CD14-positive monocyte (primary cell): ENCODE data around the gene PMF1. TPM values are rescaled to one million over a fixed set of nuclear protein-coding genes. Genes with fewer than 3 reads are reported as not detected.

ENCODE experiments used
- DNase-seq, 3 donors: peaks; one replicate each; pipeline ENCODE4 v3.0.0-alpha.2; 2011 to 2022
- H2AFZ ChIP-seq: 2 replicates; pipeline ENCODE4 v1.6.0; 2012; ENCODE audit warnings: mild to moderate bottlenecking, low read depth, low read length, inconsistent platforms; ENCODE audit not compliant: insufficient read depth, poor library complexity, severe bottlenecking
- H3K27ac ChIP-seq, 2 donors: 1 replicate in 1 of 2; 2 replicates in 1 of 2; pipeline ENCODE4 v1.5.1; 2012 to 2013; ENCODE audit warnings: low read length in 2 of 2, control low read depth in 1 of 2, inconsistent platforms in 1 of 2, low read depth in 1 of 2, mild to moderate bottlenecking in 1 of 2
- H3K27me3 ChIP-seq, 2 donors: one replicate each; pipeline versions ENCODE4 v1.6.0 to v1.6.1; 2011 to 2013; ENCODE audit warnings: low read length in 2 of 2; ENCODE audit not compliant: control insufficient read depth in 2 of 2, insufficient read depth in 2 of 2
- H3K36me3 ChIP-seq, 2 donors: replicated peaks in 1 of 2; 1 replicate in 1 of 2; 2 replicates in 1 of 2; pipeline versions ENCODE4 v1.5.1 to v1.6.1; 2012 to 2013; ENCODE audit warnings: low read length in 2 of 2, control low read depth in 1 of 2, inconsistent platforms in 1 of 2, mild to moderate bottlenecking in 1 of 2; ENCODE audit not compliant: insufficient read depth in 2 of 2, control insufficient read depth in 1 of 2
- H3K4me1 ChIP-seq, 2 donors: 1 replicate in 1 of 2; 2 replicates in 1 of 2; pipeline versions ENCODE4 v1.5.1 to v1.6.1; 2012 to 2013; ENCODE audit warnings: low read length in 2 of 2, control low read depth in 1 of 2, inconsistent platforms in 1 of 2, mild to moderate bottlenecking in 1 of 2, moderate library complexity in 1 of 2; ENCODE audit not compliant: insufficient read depth in 2 of 2, control insufficient read depth in 1 of 2
- H3K4me2 ChIP-seq: replicated peaks from 2 replicates; pipeline ENCODE3; 2012; ENCODE audit warnings: low read length, moderate library complexity, mild to moderate bottlenecking; ENCODE audit not compliant: poor library complexity, severe bottlenecking; ENCODE audit errors: extremely low read depth
- H3K4me3 ChIP-seq, 3 experiments: fragments of 200-600 bp in 1 of 3; sonication (generic) in 1 of 3; replicated peaks in 1 of 3; 1 replicate in 2 of 3; 2 replicates in 1 of 3; pipeline ENCODE4 v1.5.1; 2011 to 2013; ENCODE audit warnings: low read length in 3 of 3, mild to moderate bottlenecking in 3 of 3, control low read depth in 2 of 3, low read depth in 2 of 3, inconsistent platforms in 1 of 3, moderate library complexity in 1 of 3
- H3K79me2 ChIP-seq: 2 replicates; pipeline ENCODE4 v1.6.0; 2012; ENCODE audit warnings: mild to moderate bottlenecking, control low read depth, inconsistent platforms, low read length, moderate library complexity; ENCODE audit not compliant: insufficient read depth
- H3K9ac ChIP-seq: 2 replicates; pipeline ENCODE4 v1.6.0; 2017; ENCODE audit warnings: low read length, mild to moderate bottlenecking; ENCODE audit not compliant: insufficient read depth, poor library complexity, severe bottlenecking
- H3K9me3 ChIP-seq, 2 donors: replicated peaks in 1 of 2; 1 replicate in 1 of 2; 2 replicates in 1 of 2; pipeline versions ENCODE4 v1.5.1 to v1.6.1; 2012 to 2013; ENCODE audit warnings: low read length in 2 of 2, control low read depth in 1 of 2; ENCODE audit not compliant: control insufficient read depth in 1 of 2, insufficient read depth in 1 of 2
- H4K20me1 ChIP-seq: 2 replicates; pipeline ENCODE4 v1.6.0; 2012; ENCODE audit warnings: mild to moderate bottlenecking, low read length, control low read depth, moderate library complexity; ENCODE audit not compliant: insufficient read depth
- H3K27ac Mint-ChIP-seq, 7 donors: one replicate each; pipeline ENCODE4 v1.8.0; 2020; ENCODE audit warnings: mild to moderate bottlenecking in 7 of 7, mixed read lengths in 7 of 7, moderate library complexity in 6 of 7, inconsistent platforms in 2 of 7
- H3K27me3 Mint-ChIP-seq, 3 donors: one replicate each; pipeline ENCODE4 v1.8.0; 2021 to 2022; ENCODE audit warnings: low read depth in 3 of 3, mild to moderate bottlenecking in 3 of 3, mixed read lengths in 3 of 3, moderate library complexity in 3 of 3, inconsistent platforms in 1 of 3
- H3K36me3 Mint-ChIP-seq, 2 donors: one replicate each; pipeline ENCODE4 v1.8.0; 2020; ENCODE audit warnings: mixed read lengths in 2 of 2, inconsistent platforms in 1 of 2, mild to moderate bottlenecking in 1 of 2
- H3K4me1 Mint-ChIP-seq: one replicate; pipeline ENCODE4 v1.8.0; 2020; ENCODE audit warnings: mild to moderate bottlenecking, mixed read lengths
- H3K4me3 Mint-ChIP-seq, 2 donors: one replicate each; pipeline ENCODE4 v1.8.0; 2020; ENCODE audit warnings: mild to moderate bottlenecking in 2 of 2, mixed read lengths in 2 of 2, moderate library complexity in 1 of 2
- H3K9me3 Mint-ChIP-seq, 7 donors: one replicate each; pipeline ENCODE4 v1.8.0; 2020 to 2022; ENCODE audit warnings: mixed read lengths in 7 of 7, mild to moderate bottlenecking in 6 of 7, moderate library complexity in 6 of 7, inconsistent platforms in 2 of 7
- WGBS: methylation state at CpG from one replicate; pipeline ENCODE4 v1.1.5; 2013; ENCODE audit warnings: missing lambda C conversion rate; ENCODE audit not compliant: insufficient coverage; 5-methylcytosine and 5-hydroxymethylcytosine counted together
- intact Hi-C, 2 donors: fragments of 100-400 bp; cut with micrococcal nuclease; formaldehyde crosslinking; loops; one replicate each; pipeline versions ENCODE4 v1.15.0 to v1.15.1; 2023
- polyA plus RNA-seq, 3 donors: library from polyadenylated mRNA; depleted of rRNA in 1 of 3; unstranded in 2 of 3; stranded (reverse) in 1 of 3; fragments of 300-500 nt in 2 of 3; fragments of >200 nt in 1 of 3; fragmentation: Illumina TruSeq in 2 of 3; gene quantifications; 1 replicate in 2 of 3; 2 replicates in 1 of 3; pipeline ENCODE4 v1.2.3, GENCODE V29; 2012 to 2021
- TF ChIP-seq, protein P1 (sequence below): fragments of 200-600 bp; IDR thresholded peaks from one replicate; pipeline ENCODE4 v1.8.0; 2022; ENCODE audit warnings: antibody characterized with exemption, mild to moderate bottlenecking

Gene PMF1
- polyA plus RNA-seq, 3 donors = 83.7 to 90.4 (median 86.1) TPM

DNA sequence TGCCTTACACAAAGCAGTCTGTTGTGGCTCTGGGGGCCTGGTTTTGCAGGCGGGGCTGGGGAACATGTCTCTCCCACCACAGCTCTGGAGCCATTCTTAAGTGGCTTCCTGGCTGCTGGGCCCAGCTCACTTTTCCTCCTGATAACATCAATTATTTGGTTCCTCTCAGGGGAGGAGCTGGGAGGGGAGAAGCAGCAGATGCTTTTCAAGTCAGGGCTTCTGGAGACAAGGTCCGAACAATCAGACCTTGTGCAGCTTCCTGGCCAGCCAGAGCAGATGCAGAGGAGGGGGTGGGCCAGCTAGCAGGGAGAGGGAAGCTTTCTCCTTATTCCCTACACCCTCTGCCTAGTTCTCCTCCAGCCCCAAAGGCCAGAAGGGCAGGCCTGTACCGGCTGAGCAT lies 38.7 kb downstream of the PMF1 start:
- no peak overlapping the region for H3K27ac ChIP-seq
- Mint-ChIP-seq H3K4me3 (no peak overlapping the region), H3K27ac (peak overlapping the region in 1 of 7 donors; percentile 38)

GRCh38 chr1:156253634-156254033 lies 40.8 kb downstream of the PMF1 start:
- H3K4me2 ChIP-seq = no peak overlapping the region
- H3K79me2 ChIP-seq = no peaks in the 10 kb centered on the region
- no peak overlapping the region for H3K4me3 ChIP-seq
- H3K36me3 ChIP-seq = peaks cover 91 to 93% of the 10 kb centered on the region in 2 donors
- Mint-ChIP-seq H3K27me3 (peaks cover 0 to 1% (median 0%) of the 10 kb centered on the region in 3 donors), H3K36me3 (peaks cover 79 to 95% of the 10 kb centered on the region in 2 donors), H3K4me1 (no peaks in the 10 kb centered on the region), H3K4me3 (no peak overlapping the region), H3K9me3 (peaks cover 0 to 1% (median 0%) of the 10 kb centered on the region in 7 donors), H3K27ac (peak overlapping the region in 2 of 7 donors; percentile 40 to 73)
- no peak overlapping the region for H3K9ac ChIP-seq
- H3K27me3 ChIP-seq = no peaks in the 10 kb centered on the region
- H3K27ac ChIP-seq = no peak overlapping the region
- no peaks in the 10 kb centered on the region for H3K9me3 ChIP-seq
- intact Hi-C loops = no loop called here
- no peak overlapping the region for H2AFZ ChIP-seq
- TF ChIP-seq, protein P1, sequence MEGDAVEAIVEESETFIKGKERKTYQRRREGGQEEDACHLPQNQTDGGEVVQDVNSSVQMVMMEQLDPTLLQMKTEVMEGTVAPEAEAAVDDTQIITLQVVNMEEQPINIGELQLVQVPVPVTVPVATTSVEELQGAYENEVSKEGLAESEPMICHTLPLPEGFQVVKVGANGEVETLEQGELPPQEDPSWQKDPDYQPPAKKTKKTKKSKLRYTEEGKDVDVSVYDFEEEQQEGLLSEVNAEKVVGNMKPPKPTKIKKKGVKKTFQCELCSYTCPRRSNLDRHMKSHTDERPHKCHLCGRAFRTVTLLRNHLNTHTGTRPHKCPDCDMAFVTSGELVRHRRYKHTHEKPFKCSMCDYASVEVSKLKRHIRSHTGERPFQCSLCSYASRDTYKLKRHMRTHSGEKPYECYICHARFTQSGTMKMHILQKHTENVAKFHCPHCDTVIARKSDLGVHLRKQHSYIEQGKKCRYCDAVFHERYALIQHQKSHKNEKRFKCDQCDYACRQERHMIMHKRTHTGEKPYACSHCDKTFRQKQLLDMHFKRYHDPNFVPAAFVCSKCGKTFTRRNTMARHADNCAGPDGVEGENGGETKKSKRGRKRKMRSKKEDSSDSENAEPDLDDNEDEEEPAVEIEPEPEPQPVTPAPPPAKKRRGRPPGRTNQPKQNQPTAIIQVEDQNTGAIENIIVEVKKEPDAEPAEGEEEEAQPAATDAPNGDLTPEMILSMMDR = no peak
- no peaks in the 10 kb centered on the region for H3K4me1 ChIP-seq
- 92% methylated on average over 3 of the region's 3 CpGs for WGBS
- peaks cover 60% of the 10 kb centered on the region for H4K20me1 ChIP-seq
- DNase-seq = no peak

More for the DNA sequence above, 38.7 kb downstream of the PMF1 start:
- Histone ChIP-seq H3K4me3 (no peak overlapping the region), H3K36me3 (peaks cover 70 to 72% of the 10 kb centered on the region in 2 donors), H3K9ac (no peak overlapping the region), H2AFZ (no peak overlapping the region), H3K79me2 (no peaks in the 10 kb centered on the region), H3K4me1 (no peaks in the 10 kb centered on the region), H3K4me2 (no peak overlapping the region), H4K20me1 (peaks cover 63% of the 10 kb centered on the region), H3K9me3 (no peaks in the 10 kb centered on the region), H3K27me3 (peaks cover 0 to 8% of the 10 kb centered on the region in 2 donors)
- intact Hi-C loops = no loop called here
- TF ChIP-seq, protein P1 = no peak
- H3K36me3 Mint-ChIP-seq = peaks cover 59 to 74% of the 10 kb centered on the region in 2 donors
- no CpG with 5 or more reads among the region's 3 CpGs for WGBS
- H3K4me1 Mint-ChIP-seq = no peaks in the 10 kb centered on the region
- H3K27me3 Mint-ChIP-seq = peaks cover 4 to 11% (median 7%) of the 10 kb centered on the region in 3 donors
- DNase-seq = no peak
- no peaks in the 10 kb centered on the region for H3K9me3 Mint-ChIP-seq
